GM18951 (cell line): ENCODE measurements around the gene CD84.
A peak's percentile ranks its signal among the peaks of the same experiment; 100 is the strongest.
"Not testable (repeated sequence)": the region's sequence is repeated elsewhere in the genome, so short reads cannot be mapped to it uniquely, and the experiment has no call there.

Experiments used
- POLR2A ChIP-seq: IDR thresholded peaks from 4 replicates; pipeline ENCODE4 v1.6.1; 2011; ENCODE audit warnings: mild to moderate bottlenecking; ENCODE audit not compliant: insufficient read length, insufficient read depth; ENCODE audit errors: extremely low read depth
- in situ Hi-C: fragments of 300-500 bp; cut with MboI; formaldehyde crosslinking; loops from one replicate; pipeline ENCODE4 v1.12.0; 2022; ENCODE audit warnings: low sequenced_read_pairs, mixed read lengths, inconsistent platforms; ENCODE audit not compliant: unreplicated experiment

Gene CD84, protein sequence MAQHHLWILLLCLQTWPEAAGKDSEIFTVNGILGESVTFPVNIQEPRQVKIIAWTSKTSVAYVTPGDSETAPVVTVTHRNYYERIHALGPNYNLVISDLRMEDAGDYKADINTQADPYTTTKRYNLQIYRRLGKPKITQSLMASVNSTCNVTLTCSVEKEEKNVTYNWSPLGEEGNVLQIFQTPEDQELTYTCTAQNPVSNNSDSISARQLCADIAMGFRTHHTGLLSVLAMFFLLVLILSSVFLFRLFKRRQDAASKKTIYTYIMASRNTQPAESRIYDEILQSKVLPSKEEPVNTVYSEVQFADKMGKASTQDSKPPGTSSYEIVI

DNA sequence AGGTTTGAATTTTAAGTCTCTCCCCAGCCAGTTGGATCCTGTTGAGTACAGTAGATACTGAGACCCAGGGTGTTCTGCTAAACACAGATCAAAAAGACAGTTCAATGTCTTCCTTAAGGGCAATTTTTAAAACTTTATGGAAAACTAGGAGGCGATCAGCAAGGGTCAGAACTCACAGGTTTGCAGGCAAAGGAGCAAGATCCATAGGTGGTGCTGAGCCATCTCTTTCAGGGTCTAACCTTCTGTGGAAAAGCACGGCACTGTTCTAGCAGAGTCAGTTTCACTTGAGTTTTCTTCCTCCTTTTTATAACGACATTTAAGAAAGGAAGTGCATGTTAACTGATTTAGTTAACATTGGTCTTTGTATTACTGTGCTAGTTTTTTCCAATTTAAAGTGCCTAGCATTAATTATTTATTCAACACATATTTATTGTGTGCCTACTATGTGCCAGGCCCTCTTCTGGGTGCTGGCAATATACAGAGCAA is at the start of gene CD84:
Gene CD84 (minus strand): TSS at position 281 of the 486 bp plus-strand sequence. CDS start 59 bp downstream, at position 222.
- peak; percentile 39 for TF ChIP-seq POLR2A
- in situ Hi-C loops = no loop called here

- in situ Hi-C loops = no loop called here
- peak; percentile 48 for TF ChIP-seq POLR2A
Observed at GRCh38 chr1:160628799-160629263, 49.5 kb upstream of the CD84 start.

DNA sequence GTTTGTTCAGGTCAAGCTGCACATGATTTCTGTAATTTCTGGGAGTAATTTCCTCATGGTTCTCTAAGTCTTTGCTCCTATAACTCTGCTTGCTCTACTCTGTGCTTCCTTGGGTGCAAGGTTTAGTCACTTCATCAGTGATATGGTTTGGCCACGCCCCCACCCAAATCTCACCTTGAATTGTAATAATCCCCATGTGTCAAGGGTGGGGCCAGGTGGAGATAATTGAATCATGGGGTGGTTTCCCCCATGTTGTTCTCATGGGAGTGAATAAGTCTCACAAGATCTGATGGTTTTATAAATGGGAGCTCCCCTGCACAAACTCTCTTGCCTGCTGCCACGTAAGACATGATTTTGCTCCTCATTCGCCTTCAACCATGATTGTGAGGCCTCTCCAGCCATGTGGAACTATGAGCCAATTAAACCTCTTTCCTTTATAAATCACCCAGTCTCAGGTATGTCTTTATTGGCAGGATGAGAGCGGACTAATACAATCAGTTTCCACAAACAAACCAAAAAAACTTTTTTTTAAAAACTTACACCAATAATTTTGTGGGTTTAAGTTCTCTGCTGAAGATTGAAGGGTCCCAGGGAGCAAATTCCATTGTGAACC is 48.5 kb upstream of the CD84 start:
- peak; percentile 31 for TF ChIP-seq POLR2A
- in situ Hi-C loops = not testable (repeated sequence)

DNA sequence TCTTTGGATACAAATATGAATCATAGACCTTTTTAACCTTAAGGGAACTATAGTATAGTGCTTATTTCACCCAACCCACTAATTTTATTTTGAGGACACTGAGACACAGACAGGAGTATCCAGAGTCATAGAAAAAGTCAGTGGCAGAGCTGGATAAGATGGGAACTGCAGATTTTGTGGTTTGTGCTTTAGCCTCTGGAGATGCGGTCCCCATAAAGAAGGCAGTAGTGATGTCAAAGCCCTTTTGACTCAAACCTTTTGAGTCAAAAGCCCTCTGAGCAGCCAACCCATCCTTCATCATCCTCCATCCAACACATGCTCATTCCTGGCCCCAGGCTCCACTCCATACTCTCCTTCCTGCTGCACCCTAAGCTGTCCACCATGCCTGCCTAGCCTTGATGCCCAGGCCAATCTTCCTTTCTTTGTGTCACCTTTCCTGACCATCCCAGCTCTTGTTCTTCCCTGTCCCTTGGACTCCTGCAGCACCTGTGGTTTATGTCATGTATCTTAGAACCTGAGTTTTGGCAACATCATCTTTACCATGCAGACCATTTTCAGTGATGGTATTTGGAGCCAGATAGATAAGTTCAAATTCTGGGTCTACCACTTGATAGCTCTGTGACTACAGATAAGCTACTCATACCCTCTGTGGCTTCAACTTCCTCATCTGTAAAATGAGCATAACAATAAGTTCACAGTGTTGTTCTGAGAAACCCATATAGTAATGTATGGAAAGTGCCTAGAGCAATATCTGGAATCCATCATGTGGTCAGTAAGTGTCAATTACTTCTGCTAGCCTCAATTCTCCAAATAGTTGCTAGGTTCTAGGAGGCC is 47.4 kb upstream of the CD84 start:
- TF ChIP-seq POLR2A = peak; percentile 47
- in situ Hi-C loops = no loop called here

DNA sequence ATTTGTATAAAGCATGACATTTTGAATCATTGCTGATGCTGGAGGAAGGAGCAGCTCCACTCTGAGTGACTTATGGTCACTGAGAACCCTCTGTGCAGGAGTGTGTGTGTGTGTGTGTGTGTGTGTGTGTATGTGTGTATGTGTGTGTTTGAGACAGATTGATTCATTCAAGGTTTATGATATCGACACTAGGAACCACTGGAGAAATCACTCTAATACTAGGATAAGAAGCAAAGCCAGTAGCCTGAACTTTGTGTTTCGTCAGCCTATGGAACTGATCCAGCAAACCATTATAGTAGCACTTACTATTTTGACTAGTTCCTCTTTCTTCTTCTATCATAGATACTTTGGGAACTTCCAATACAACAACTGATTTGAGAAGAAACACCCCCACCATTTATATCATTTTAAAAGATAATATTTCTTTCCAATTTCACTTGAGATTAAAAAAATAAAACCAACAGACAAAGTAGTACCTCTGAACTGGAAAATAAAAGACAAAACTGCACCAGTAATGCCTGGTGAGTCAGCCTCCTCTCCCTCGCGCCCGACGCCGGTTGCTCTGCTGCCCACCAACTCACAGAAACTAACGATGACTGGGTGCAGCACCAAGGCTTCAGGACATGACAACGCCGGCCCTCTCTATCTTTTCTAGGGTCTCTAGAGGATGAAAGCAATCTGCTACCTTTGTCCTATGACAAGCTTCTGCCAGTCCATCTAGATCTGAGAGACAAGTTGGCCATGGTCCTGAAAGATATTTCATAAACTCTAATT is 46.6 kb upstream of the CD84 start:
- peak; percentile 44 for TF ChIP-seq POLR2A
- in situ Hi-C loops = no loop called here

DNA sequence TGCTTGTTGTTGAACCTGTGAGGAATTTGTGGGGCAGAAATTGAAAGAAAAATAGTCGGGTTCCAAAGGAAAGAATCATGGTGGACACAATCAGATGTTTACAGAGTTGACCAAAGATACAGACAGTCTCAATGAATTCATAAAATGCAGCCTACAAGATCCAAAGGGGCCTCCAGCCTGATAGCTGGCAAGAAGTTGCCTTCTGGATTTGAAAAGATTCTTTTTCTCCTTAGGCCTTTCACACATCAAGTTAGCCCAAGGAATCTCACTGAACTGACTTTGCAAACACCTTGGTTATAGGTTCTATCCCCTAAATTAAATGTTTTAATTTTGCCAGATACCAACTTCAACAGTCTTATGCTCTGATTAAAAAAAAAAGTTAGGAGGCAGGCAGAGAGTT is 46.0 kb upstream of the CD84 start:
- no peak for TF ChIP-seq POLR2A
- in situ Hi-C loops = no loop called here

DNA sequence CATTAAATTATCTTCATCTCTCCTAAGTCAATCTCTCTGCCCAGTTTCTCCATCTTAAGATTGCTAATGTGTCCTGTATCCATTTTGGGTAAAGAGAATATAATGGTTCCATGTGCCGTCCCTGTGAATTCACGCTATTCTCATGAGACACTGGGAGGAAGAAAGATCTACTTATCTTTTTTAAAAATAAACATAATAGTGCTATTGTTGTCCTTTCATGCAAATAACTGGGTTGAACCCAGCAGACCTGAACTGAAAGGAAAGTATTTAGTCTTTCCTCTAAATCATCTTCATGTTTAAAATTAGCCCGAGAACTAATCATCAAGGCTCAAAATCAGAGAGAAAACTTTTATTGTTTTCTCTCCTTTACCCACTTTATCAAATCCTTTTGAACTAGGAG is 45.2 kb upstream of the CD84 start:
- TF ChIP-seq POLR2A = no peak
- in situ Hi-C loops = loop anchor here (25.0 kb wide), 1 partner anchor 537 kb away; the partner anchor contains the start of genes IGSF8 and KCNJ9

GRCh38 chr1:160623862-160624261 is 44.6 kb upstream of the CD84 start:
- in situ Hi-C loops = loop anchor here (25.0 kb wide), 1 partner anchor 537 kb away; the partner anchor contains the start of genes IGSF8 and KCNJ9
- TF ChIP-seq POLR2A = peak; percentile 29

DNA sequence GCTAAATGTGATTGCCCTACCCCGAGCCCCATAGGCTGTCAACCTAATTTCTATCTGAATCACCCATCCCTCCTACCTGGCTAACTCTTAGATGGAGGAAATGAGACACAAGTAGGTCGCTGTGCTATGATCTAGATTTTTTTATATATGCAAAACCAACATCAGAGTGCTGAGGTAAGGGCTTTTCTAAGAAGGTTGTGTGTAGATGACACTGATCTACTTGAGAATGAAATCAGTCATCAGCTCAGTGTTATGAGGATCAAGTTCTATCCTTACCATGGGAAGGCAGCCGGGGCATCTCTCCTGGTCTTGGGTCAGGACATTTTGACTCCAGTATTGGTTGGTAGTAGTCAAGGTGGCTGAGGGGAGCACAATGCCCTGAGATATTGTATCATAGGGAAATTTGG is 43.9 kb upstream of the CD84 start:
- peak; percentile 43 for TF ChIP-seq POLR2A
- in situ Hi-C loops = loop anchor here (25.0 kb wide), 1 partner anchor 536 kb away; the partner anchor contains the start of genes IGSF8 and KCNJ9

DNA sequence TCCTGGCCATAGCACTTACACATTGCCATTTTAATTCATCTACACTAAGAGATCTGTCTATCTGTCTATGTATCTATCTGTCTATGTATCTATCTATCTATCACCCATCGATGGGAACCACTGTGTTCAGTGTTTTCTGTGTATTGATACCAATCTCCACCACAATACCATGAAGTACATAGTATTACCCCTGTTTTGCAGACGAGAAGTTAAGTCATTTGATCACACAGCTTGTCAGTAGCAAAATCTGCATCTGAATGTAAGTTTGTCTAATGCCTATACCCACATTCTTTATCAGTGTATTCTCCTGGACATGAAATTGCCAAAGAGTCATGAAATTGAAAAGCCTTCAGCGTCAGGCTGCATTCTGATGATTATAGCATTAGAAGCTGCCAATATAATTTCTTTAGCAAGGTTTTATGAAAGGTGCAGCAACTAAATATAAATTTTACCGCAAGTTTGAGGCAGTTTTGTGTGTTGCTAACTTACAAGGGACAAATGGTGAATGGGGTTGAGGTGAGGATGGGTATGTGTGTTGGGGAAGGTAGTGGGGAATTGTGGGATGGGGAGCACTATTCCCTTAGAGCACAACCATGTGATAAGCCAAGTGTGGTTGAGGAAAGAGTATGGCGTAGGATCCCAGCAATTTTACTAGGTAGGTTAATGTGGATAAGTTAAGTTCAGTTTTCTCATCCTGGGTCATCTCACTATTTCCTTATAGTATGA is 43.4 kb upstream of the CD84 start:
- in situ Hi-C loops = loop anchor here (25.0 kb wide), 1 partner anchor 535 kb away; the partner anchor contains the start of genes IGSF8 and KCNJ9
- peak; percentile 12 for TF ChIP-seq POLR2A

DNA sequence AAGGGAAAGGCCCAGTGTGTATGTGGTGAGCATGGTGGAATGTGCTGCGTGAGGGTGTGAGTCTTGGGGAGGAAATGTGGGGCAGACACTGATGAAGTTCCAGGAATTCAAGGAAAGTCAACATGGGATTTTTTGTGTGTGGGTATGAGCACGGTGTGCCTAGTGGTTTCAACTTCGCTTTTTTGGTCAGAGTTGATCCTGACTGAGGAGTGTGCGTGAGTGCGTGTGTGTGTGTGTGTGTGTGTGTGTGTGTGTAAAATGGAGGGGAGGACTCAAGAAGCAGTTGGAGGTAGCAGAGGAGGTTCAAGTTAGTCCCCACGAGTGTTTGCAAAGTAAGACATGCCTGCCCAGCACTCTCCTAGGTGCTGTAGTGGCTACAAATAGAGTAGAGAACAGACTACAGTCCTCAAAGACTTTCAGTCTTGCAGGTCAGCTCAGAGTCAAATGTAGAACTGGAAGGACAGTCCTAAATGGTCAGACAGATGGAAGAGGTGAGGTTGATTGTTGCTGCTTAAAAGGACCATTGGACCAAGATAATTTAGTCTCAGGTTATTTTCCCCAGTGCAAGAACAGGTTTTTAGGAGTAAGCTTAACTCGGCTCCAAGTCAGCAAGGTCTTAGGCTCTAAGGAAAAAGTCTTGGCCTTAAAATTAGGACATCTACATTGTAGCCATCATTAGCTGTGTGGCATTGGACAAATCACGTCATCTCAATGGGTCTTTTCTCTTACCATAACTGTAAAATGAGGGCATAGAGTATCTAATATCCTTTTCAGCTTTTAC is 42.5 kb upstream of the CD84 start:
- in situ Hi-C loops = loop anchor here (25.0 kb wide), 1 partner anchor 535 kb away; the partner anchor contains the start of genes IGSF8 and KCNJ9

More for the DNA sequence above, 42.5 kb upstream of the CD84 start:
- peak; percentile 31 for TF ChIP-seq POLR2A
